A549 (cell line): ENCODE results near the gene ZNF564.

ENCODE experiments used
- CTCF ChIP-seq: fragments of >200 bp; sonication (Bioruptor Twin); formaldehyde crosslinking; IDR thresholded peaks from 3 replicates; pipeline ENCODE4 v1.5.1; 2016
- E2F6 ChIP-seq: IDR thresholded peaks from 2 replicates; pipeline ENCODE4 v1.6.1; 2012; ENCODE audit warnings: low read depth, borderline replicate concordance
- FOSB ChIP-seq: fragments of 250-450 bp; sonication (Bioruptor Pico); IDR thresholded peaks from 2 replicates; pipeline ENCODE4 v1.5.0; 2020; ENCODE audit warnings: mild to moderate bottlenecking, moderate library complexity
- FOXS1 ChIP-seq: fragments of 250-450 bp; sonication (Bioruptor Pico); IDR thresholded peaks from 2 replicates; pipeline ENCODE4 v1.5.0; 2020; ENCODE audit warnings: mild to moderate bottlenecking, moderate library complexity
- KDM1A ChIP-seq: fragments of 200-600 bp; sonication (generic); IDR thresholded peaks from 2 replicates; pipeline ENCODE4 v1.6.1; 2016; ENCODE audit warnings: low read depth, mild to moderate bottlenecking
- MAFK ChIP-seq: fragments of 450-650 bp; IDR thresholded peaks from 2 replicates; pipeline ENCODE4 v1.6.1; 2014; ENCODE audit not compliant: partially characterized antibody
- MAX ChIP-seq: IDR thresholded peaks from 2 replicates; pipeline ENCODE4 v1.6.1; 2012
- POLR2A ChIP-seq: IDR thresholded peaks from 2 replicates; pipeline ENCODE4 v1.6.1; 2012; ENCODE audit warnings: mild to moderate bottlenecking, low read length
- RFX5 ChIP-seq: fragments of 450-650 bp; IDR thresholded peaks from 2 replicates; pipeline ENCODE4 v1.7.1; 2014; ENCODE audit warnings: antibody characterized with exemption, mild to moderate bottlenecking, moderate library complexity
- SMC3 ChIP-seq: fragments of >200 bp; sonication (Bioruptor Twin); formaldehyde crosslinking; IDR thresholded peaks from 3 replicates; pipeline ENCODE4 v1.6.1; 2018; ENCODE audit warnings: inconsistent platforms
- USF2 ChIP-seq: fragments of 450-650 bp; IDR thresholded peaks from 2 replicates; pipeline ENCODE4 v1.6.1; 2014; ENCODE audit warnings: antibody characterized with exemption

GRCh38 chr19:12596485-12596884, 45.2 kb upstream of the ZNF564 start:
- no peak for TF ChIP-seq POLR2A
- TF ChIP-seq CTCF: no peak
- no peak for TF ChIP-seq FOXS1 (CRISPR knock-in tag)
- no peak for TF ChIP-seq MAX
- no peak for TF ChIP-seq FOSB (CRISPR knock-in tag)
- no peak for TF ChIP-seq KDM1A
- no peak for TF ChIP-seq SMC3
- TF ChIP-seq RFX5: no peak
- no peak for TF ChIP-seq USF2
- no peak for TF ChIP-seq E2F6
- TF ChIP-seq MAFK: no peak
